SK-N-SH treated with all-trans-retinoic acid at 6 μM for 48 hours (cell line): ENCODE measurements around the gene ZNF653.

Experiments used
- ARNTL ChIP-seq: fragments of 450-650 bp; formaldehyde crosslinking; IDR thresholded peaks from 2 replicates; pipeline ENCODE4 v1.5.0; 2020; ENCODE audit warnings: low read depth, mild to moderate bottlenecking, moderate library complexity, borderline replicate concordance
- CSDC2 ChIP-seq: fragments of 250-450 bp; sonication (Bioruptor Pico); IDR thresholded peaks from 2 replicates; pipeline ENCODE4 v1.5.0; 2020; ENCODE audit warnings: mild to moderate bottlenecking, moderate library complexity
- GLIS3 ChIP-seq: fragments of 250-450 bp; sonication (Bioruptor Pico); IDR thresholded peaks from 2 replicates; pipeline ENCODE4 v1.5.0; 2020; ENCODE audit warnings: mild to moderate bottlenecking, moderate library complexity
- RARB ChIP-seq: fragments of 250-450 bp; sonication (Bioruptor Pico); IDR thresholded peaks from 2 replicates; pipeline ENCODE4 v1.8.0; 2021; ENCODE audit warnings: mild to moderate bottlenecking, moderate library complexity
- ZC3H10 ChIP-seq: fragments of 250-450 bp; sonication (Bioruptor Pico); IDR thresholded peaks from 2 replicates; pipeline ENCODE4 v1.5.1; 2021; ENCODE audit warnings: mild to moderate bottlenecking, moderate library complexity
- ZFP30 ChIP-seq: fragments of 450-650 bp; formaldehyde crosslinking; IDR thresholded peaks from 2 replicates; pipeline ENCODE4 v1.5.0; 2022; ENCODE audit warnings: mild to moderate bottlenecking, moderate library complexity
- ZNF8 ChIP-seq: fragments of 450-650 bp; formaldehyde crosslinking; IDR thresholded peaks from 2 replicates; pipeline ENCODE4 v1.5.0; 2020; ENCODE audit warnings: mild to moderate bottlenecking, moderate library complexity
- TF ChIP-seq, protein P1 (sequence below): fragments of 250-450 bp; sonication (Bioruptor Pico); IDR thresholded peaks from 2 replicates; pipeline ENCODE4 v1.5.1; 2021; ENCODE audit warnings: mild to moderate bottlenecking, moderate library complexity
- TF ChIP-seq, protein P2 (sequence below): fragments of 250-450 bp; sonication (Bioruptor Pico); IDR thresholded peaks from 2 replicates; pipeline ENCODE4 v1.8.0; 2020; ENCODE audit warnings: mild to moderate bottlenecking, moderate library complexity, borderline replicate concordance
- TF ChIP-seq, protein P3 (sequence below): fragments of 250-450 bp; sonication (Bioruptor Pico); IDR thresholded peaks from 2 replicates; pipeline ENCODE4 v1.5.1; 2020; ENCODE audit warnings: low read depth, mild to moderate bottlenecking, moderate library complexity

DNA sequence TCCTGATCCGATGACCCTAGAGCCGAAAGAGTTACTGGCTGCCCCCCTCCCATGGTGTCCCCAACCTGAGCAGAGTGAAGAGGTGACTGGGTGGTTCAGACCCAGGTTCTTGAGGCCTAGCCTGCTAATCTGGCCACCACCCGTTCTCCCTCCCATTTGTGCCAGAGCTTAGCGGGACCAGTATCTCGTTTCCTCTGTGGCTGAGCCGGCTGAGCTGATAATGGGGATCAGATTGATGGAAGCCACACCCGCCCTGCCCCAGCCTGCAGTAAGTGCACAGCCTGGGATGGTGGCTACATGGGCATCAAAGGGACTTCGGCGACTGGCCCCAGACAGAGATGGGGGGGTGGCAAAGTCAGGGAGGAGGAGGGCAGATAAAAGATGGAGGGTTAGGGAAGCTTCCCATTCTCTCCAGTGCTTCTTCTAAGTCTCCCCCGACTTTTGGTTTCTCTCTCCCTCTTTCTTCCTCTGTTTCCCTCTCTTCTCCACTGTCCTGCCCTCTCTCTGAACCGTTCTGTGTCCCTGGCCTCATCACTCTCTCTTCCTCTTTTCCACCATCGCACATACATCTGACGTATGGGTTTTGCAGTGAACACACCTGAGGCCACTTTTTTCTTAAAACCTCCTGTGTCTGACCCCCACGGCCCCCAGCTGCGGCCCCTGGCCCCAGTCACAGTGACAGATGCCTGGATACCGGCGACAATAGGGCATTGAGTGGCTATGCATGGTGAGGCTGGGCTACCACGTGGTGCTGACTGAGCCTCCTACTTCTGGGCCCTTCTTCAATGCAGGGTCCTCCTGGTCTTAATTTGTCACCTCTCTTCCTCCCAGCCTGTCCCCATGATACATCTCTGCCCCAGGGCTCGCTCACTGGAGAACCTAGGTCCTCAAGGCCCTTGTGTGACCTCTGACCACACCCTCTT lies 27.2 kb downstream of the ZNF653 start:
- TF ChIP-seq, protein P1, sequence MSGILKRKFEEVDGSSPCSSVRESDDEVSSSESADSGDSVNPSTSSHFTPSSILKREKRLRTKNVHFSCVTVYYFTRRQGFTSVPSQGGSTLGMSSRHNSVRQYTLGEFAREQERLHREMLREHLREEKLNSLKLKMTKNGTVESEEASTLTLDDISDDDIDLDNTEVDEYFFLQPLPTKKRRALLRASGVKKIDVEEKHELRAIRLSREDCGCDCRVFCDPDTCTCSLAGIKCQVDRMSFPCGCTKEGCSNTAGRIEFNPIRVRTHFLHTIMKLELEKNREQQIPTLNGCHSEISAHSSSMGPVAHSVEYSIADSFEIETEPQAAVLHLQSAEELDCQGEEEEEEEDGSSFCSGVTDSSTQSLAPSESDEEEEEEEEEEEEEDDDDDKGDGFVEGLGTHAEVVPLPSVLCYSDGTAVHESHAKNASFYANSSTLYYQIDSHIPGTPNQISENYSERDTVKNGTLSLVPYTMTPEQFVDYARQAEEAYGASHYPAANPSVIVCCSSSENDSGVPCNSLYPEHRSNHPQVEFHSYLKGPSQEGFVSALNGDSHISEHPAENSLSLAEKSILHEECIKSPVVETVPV (CRISPR knock-in tag): no peak
- TF ChIP-seq ARNTL (no peak), GLIS3 (no peak), RARB (CRISPR knock-in tag) (no peak), ZC3H10 (CRISPR knock-in tag) (no peak), ZNF8 (no peak), ZFP30 (CRISPR knock-in tag) (no peak), CSDC2 (no peak)
- TF ChIP-seq, protein P2, sequence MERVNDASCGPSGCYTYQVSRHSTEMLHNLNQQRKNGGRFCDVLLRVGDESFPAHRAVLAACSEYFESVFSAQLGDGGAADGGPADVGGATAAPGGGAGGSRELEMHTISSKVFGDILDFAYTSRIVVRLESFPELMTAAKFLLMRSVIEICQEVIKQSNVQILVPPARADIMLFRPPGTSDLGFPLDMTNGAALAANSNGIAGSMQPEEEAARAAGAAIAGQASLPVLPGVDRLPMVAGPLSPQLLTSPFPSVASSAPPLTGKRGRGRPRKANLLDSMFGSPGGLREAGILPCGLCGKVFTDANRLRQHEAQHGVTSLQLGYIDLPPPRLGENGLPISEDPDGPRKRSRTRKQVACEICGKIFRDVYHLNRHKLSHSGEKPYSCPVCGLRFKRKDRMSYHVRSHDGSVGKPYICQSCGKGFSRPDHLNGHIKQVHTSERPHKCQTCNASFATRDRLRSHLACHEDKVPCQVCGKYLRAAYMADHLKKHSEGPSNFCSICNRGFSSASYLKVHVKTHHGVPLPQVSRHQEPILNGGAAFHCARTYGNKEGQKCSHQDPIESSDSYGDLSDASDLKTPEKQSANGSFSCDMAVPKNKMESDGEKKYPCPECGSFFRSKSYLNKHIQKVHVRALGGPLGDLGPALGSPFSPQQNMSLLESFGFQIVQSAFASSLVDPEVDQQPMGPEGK (CRISPR knock-in tag): no peak
- TF ChIP-seq, protein P3, sequence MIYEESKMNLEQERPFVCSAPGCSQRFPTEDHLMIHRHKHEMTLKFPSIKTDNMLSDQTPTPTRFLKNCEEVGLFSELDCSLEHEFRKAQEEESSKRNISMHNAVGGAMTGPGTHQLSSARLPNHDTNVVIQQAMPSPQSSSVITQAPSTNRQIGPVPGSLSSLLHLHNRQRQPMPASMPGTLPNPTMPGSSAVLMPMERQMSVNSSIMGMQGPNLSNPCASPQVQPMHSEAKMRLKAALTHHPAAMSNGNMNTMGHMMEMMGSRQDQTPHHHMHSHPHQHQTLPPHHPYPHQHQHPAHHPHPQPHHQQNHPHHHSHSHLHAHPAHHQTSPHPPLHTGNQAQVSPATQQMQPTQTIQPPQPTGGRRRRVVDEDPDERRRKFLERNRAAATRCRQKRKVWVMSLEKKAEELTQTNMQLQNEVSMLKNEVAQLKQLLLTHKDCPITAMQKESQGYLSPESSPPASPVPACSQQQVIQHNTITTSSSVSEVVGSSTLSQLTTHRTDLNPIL: no peak
